ENCODE data around the gene AGAP1. TPM values are rescaled to one million over a fixed set of nuclear protein-coding genes. Genes with fewer than 3 reads are reported as not detected.
"Not testable (repeated sequence)": the region's sequence is repeated elsewhere in the genome, so short reads cannot be mapped to it uniquely, and the experiment has no call there.

The AGAP1 gene
- total and polyA plus RNA-seq, 7 donors: 4.2 to 21.6 (median 16.6) TPM

- Histone ChIP-seq H3K27me3 (ENCODE audit: insufficient read depth in 3 of 3, low read length in 2 of 3) (peaks cover 0 to 2% (median 0%) of the 10 kb centered on the region in 3 donors), H3K4me3 (no peak overlapping the region), H3K27ac (no peak overlapping the region), H3K36me3 (ENCODE audit: insufficient read depth in 1 of 2, low read depth in 1 of 2) (no peaks in the 10 kb centered on the region), H3K9me3 (no peaks in the 10 kb centered on the region), H3K4me1 (peaks cover 1% of the 10 kb centered on the region)
- intact Hi-C loops (cut with DNase I): no loop called here
- 85 to 87% (median 86%) methylated on average over 4 of the region's 4 CpGs for WGBS, 3 donors
- no peak for TF ChIP-seq CTCF (IDR thresholded peaks at IDR 0.05)
- DNase-seq (no peak), ATAC-seq (no peak)
Measured at GRCh38 chr2:235600406-235600805, 106.6 kb downstream of the AGAP1 start.

DNA sequence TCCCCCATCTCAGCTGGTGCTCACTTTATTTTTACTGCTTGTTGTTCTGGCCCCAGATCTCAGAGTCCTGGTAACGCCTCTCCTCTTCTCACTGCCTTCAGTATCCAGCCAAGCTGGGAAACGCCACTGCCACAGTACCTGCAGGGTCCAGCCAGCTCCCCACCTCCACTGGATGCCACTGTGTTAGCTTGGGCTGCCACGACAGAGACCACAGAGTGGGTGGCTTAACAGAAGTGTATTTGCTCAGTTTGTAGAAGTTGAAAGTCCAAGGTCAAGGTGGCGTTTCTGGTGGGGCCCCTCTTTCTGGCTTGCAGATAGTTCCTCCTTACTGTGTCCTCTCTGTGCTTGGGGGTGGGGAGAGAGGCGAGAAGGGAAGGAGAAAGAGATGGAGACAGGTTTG lies 107.1 kb downstream of the AGAP1 start:
- Histone ChIP-seq H3K4me1 (peaks cover 6% of the 10 kb centered on the region), H3K9me3 (no peaks in the 10 kb centered on the region), H3K27ac (no peak overlapping the region), H3K4me3 (no peak overlapping the region), H3K36me3 (ENCODE audit: insufficient read depth in 1 of 2, low read depth in 1 of 2) (no peaks in the 10 kb centered on the region), H3K27me3 (ENCODE audit: insufficient read depth in 3 of 3, low read length in 2 of 3) (peaks cover 0 to 2% (median 0%) of the 10 kb centered on the region in 3 donors)
- ATAC-seq: no peak
- intact Hi-C loops (cut with DNase I): no loop called here
- no peak for TF ChIP-seq CTCF (IDR thresholded peaks at IDR 0.05)
- DNase-seq: no peak
- WGBS, 3 donors: 89 to 91% (median 90%) methylated on average over 5 of the region's 5 CpGs

- DNase-seq: no peak
- intact Hi-C loops (cut with DNase I): no loop called here
- WGBS, 3 donors: 68 to 74% (median 71%) methylated on average over 12 of the region's 12 CpGs
- ATAC-seq: no peak
- no peaks in the 10 kb centered on the region for H3K9me3 ChIP-seq
- H3K27me3 ChIP-seq (ENCODE audit: insufficient read depth in 3 of 3, low read length in 2 of 3): peaks cover 0 to 2% (median 0%) of the 10 kb centered on the region in 3 donors
- TF ChIP-seq CTCF (IDR thresholded peaks at IDR 0.05): no peak
- no peak overlapping the region for H3K27ac ChIP-seq
- H3K36me3 ChIP-seq (ENCODE audit: insufficient read depth in 1 of 2, low read depth in 1 of 2): no peaks in the 10 kb centered on the region
- no peak overlapping the region for H3K4me3 ChIP-seq
- H3K4me1 ChIP-seq: peaks cover 14% of the 10 kb centered on the region
Measured at GRCh38 chr2:235601960-235602704, 108.3 kb downstream of the AGAP1 start.

DNA sequence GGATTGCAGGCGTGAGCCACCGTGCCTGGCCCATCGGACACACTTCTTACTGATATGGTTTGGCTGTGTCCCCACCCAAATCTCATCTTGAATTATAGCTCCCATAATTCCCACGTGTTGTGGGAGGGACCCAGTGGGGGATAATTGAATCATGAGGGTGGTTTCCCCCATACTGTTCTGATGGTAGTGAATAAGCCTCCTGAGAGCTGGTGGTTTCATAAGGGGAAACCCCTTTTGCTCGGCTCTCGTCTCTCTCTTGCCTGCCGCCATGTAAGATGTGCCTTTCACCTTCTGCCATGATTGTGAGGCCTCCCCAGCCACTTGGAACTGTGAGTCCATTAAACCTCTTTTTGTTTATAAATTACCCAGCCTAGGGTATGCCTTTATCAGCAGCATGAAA lies 109.1 kb downstream of the AGAP1 start:
- peaks cover 14% of the 10 kb centered on the region for H3K4me1 ChIP-seq
- WGBS, 3 donors: 94 to 95% (median 94%) methylated on average over 7 of the region's 7 CpGs
- H3K4me3 ChIP-seq; H3K9me3 ChIP-seq; intact Hi-C loops (cut with DNase I); ATAC-seq; H3K36me3 ChIP-seq (ENCODE audit: insufficient read depth in 1 of 2, low read depth in 1 of 2); H3K27ac ChIP-seq; H3K27me3 ChIP-seq (ENCODE audit: insufficient read depth in 3 of 3, low read length in 2 of 3); DNase-seq: not testable (repeated sequence)

GRCh38 chr2:235603659-235604058 lies 109.8 kb downstream of the AGAP1 start:
- no peak overlapping the region for H3K27ac ChIP-seq
- intact Hi-C loops (cut with DNase I): no loop called here
- peaks cover 0 to 2% (median 0%) of the 10 kb centered on the region in 3 donors for H3K27me3 ChIP-seq (ENCODE audit: insufficient read depth in 3 of 3, low read length in 2 of 3)
- no peaks in the 10 kb centered on the region for H3K36me3 ChIP-seq (ENCODE audit: insufficient read depth in 1 of 2, low read depth in 1 of 2)
- 51 to 71% (median 53%) methylated on average over 8 of the region's 8 CpGs for WGBS, 3 donors
- no peak overlapping the region for H3K4me3 ChIP-seq
- ATAC-seq (no peak), DNase-seq (no peak)
- no peak for TF ChIP-seq CTCF (IDR thresholded peaks at IDR 0.05)
- no peaks in the 10 kb centered on the region for H3K9me3 ChIP-seq
- H3K4me1 ChIP-seq: peaks cover 18% of the 10 kb centered on the region
